OCI-LY3 (cell line): ENCODE measurements around the gene PGRMC1.

ENCODE experiments used
- CTCF ChIP-seq: fragments of 200-600, 300-600 bp; sonication (generic); IDR thresholded peaks from 2 replicates; pipeline ENCODE4 v1.5.1; 2014; ENCODE audit warnings: antibody characterized with exemption, low read length, low read depth
- EZH2phosphoT487 ChIP-seq: fragments of 200-600 bp; shearing (Covaris generic); IDR thresholded peaks from 2 replicates; pipeline ENCODE4 v1.6.1; 2018; ENCODE audit warnings: antibody characterized with exemption, mixed run types, low read depth

GRCh38 chrX:119272882-119273419 is 36.9 kb downstream of the PGRMC1 start:
- no peak for TF ChIP-seq CTCF
- TF ChIP-seq EZH2phosphoT487 = no peak
